HepG2 (cell line): ENCODE data around the gene ZNF865. TPM values are rescaled to one million over a fixed set of nuclear protein-coding genes. Genes with fewer than 3 reads are reported as not detected.

ENCODE experiments used
- ATAD3A ChIP-seq: sonication (generic); formaldehyde crosslinking; IDR thresholded peaks from 2 replicates; pipeline ENCODE4 v1.4.0; 2020; ENCODE audit warnings: missing genetic modification reagents
- BHLHE40 ChIP-seq: IDR thresholded peaks from 2 replicates; pipeline ENCODE4 v1.6.1; 2011; ENCODE audit warnings: low read length, improper control_type of control experiment
- CAMTA2 ChIP-seq: sonication (generic); formaldehyde crosslinking; IDR thresholded peaks from 2 replicates; pipeline ENCODE4 v1.4.0; 2020; ENCODE audit warnings: mild to moderate bottlenecking, missing genetic modification reagents, borderline replicate concordance
- HCFC1 ChIP-seq: fragments of 150-350 bp; IDR thresholded peaks from 2 replicates; pipeline ENCODE4 v1.6.1; 2014; ENCODE audit warnings: low read depth, low read length
- HHEX ChIP-seq: IDR thresholded peaks from 2 replicates; pipeline ENCODE4 v1.6.1; 2016; ENCODE audit warnings: control low read depth
- KAT7 ChIP-seq: IDR thresholded peaks from 2 replicates; pipeline ENCODE4 v1.6.1; 2018; ENCODE audit warnings: borderline replicate concordance, missing compliant biosample characterization
- MBNL3 ChIP-seq: fragments of 250-450 bp; sonication (Bioruptor Pico); conservative IDR thresholded peaks from 2 replicates; pipeline ENCODE4 v1.8.0; 2022; ENCODE audit warnings: mild to moderate bottlenecking, inconsistent platforms
- NCOR1 ChIP-seq: fragments of 200-600 bp; sonication (generic); IDR thresholded peaks from 2 replicates; pipeline ENCODE4 v1.7.0; 2017; ENCODE audit warnings: antibody characterized with exemption, low read length, borderline replicate concordance
- PAXIP1 ChIP-seq: sonication (generic); formaldehyde crosslinking; conservative IDR thresholded peaks from 2 replicates; pipeline ENCODE4 v1.4.0; 2020; ENCODE audit warnings: mild to moderate bottlenecking, missing genetic modification reagents, moderate library complexity
- PHF8 ChIP-seq: sonication (generic); formaldehyde crosslinking; IDR thresholded peaks from 2 replicates; pipeline ENCODE4 v1.5.0; 2020; ENCODE audit warnings: missing genetic modification reagents
- TFAP4 ChIP-seq: sonication (generic); IDR thresholded peaks from 2 replicates; pipeline ENCODE4 v1.6.1; 2016; ENCODE audit warnings: low read depth, borderline replicate concordance
- ZFP90 ChIP-seq: sonication (generic); formaldehyde crosslinking; IDR thresholded peaks from 2 replicates; pipeline ENCODE4 v1.8.0; 2022; ENCODE audit warnings: missing genetic modification reagents, mild to moderate bottlenecking, inconsistent platforms, borderline replicate concordance
- ZNF101 ChIP-seq: sonication (generic); formaldehyde crosslinking; IDR thresholded peaks from 2 replicates; pipeline ENCODE4 v1.4.0; 2020; ENCODE audit warnings: mild to moderate bottlenecking, low read depth, missing genetic modification reagents, borderline replicate concordance
- ZNF17 ChIP-seq: sonication (generic); formaldehyde crosslinking; IDR thresholded peaks from 2 replicates; pipeline ENCODE4 v1.5.0; 2020; ENCODE audit warnings: mild to moderate bottlenecking, missing genetic modification reagents
- ZNF18 ChIP-seq: sonication (generic); formaldehyde crosslinking; IDR thresholded peaks from 2 replicates; pipeline ENCODE4 v1.8.0; 2022; ENCODE audit warnings: mild to moderate bottlenecking, missing genetic modification reagents; ENCODE audit not compliant: insufficient replicate concordance
- ZNF207 ChIP-seq: fragments of 450-650 bp; IDR thresholded peaks from 2 replicates; pipeline ENCODE4 v1.6.1; 2016; ENCODE audit warnings: antibody characterized with exemption, borderline replicate concordance
- ZNF280B ChIP-seq: sonication (generic); formaldehyde crosslinking; IDR thresholded peaks from 2 replicates; pipeline ENCODE4 v1.5.0; 2020; ENCODE audit warnings: missing genetic modification reagents, mild to moderate bottlenecking, borderline replicate concordance
- ZNF784 ChIP-seq: sonication (generic); formaldehyde crosslinking; IDR thresholded peaks from 2 replicates; pipeline ENCODE4 v1.5.1; 2020; ENCODE audit warnings: missing genetic modification reagents, mild to moderate bottlenecking, borderline replicate concordance
- ZNF790 ChIP-seq: sonication (generic); formaldehyde crosslinking; IDR thresholded peaks from 2 replicates; pipeline ENCODE4 v1.8.0; 2022; ENCODE audit warnings: missing genetic modification reagents, mild to moderate bottlenecking, borderline replicate concordance
- ZNF800 ChIP-seq: sonication (generic); formaldehyde crosslinking; IDR thresholded peaks from 2 replicates; pipeline ENCODE4 v1.4.0; 2020; ENCODE audit warnings: missing genetic modification reagents
- polyA plus RNA-seq, 8 experiments: library from polyadenylated mRNA; depleted of rRNA in 3 of 8; stranded (reverse) in 7 of 8; unstranded in 1 of 8; fragments of >200 nt; fragmentation: Illumina TruSeq in 4 of 8; extraction: Trizol in 4 of 8; gene quantifications; 2 replicates each; pipeline versions ENCODE4 v1.2.1 to v1.2.3, GENCODE V29; 2011 to 2016; ENCODE audit warnings: low read depth in 4 of 8, missing spikeins in 1 of 8, mixed read lengths in 1 of 8; ENCODE audit not compliant: insufficient read depth in 1 of 8
- total RNA-seq, 5 experiments: library from RNA; depleted of rRNA; stranded (reverse); fragments of >200 nt; fragmentation: Illumina TruSeq; extraction: Trizol; gene quantifications; 2 replicates each; pipeline ENCODE4 v1.2.3, GENCODE V29; 2016; ENCODE audit warnings: low read depth in 1 of 5

ZNF865 gene
- total and polyA plus RNA-seq, 2 of the 13 experiments (the other 11 are each of a cell fraction or from before 2014, with no cell fraction given): 0.93 to 1.0 TPM

- 0 out of 2 replicates have a peak, but pooled peaks have one; percentile 26 for TF ChIP-seq KAT7 (CRISPR knock-in tag)
- no peak for TF ChIP-seq BHLHE40
- no peak for TF ChIP-seq ZFP90 (CRISPR knock-in tag)
- TF ChIP-seq HCFC1: peak; percentile 71
- TF ChIP-seq ATAD3A (CRISPR knock-in tag): no peak
- TF ChIP-seq ZNF800 (CRISPR knock-in tag): no peak; the same call in 1 of the 2 replicates
- TF ChIP-seq HHEX (CRISPR knock-in tag): no peak
- TF ChIP-seq ZNF280B (CRISPR knock-in tag): no peak
- no peak; the same call in 1 of the 2 replicates for TF ChIP-seq ZNF784
- TF ChIP-seq TFAP4: no peak
- TF ChIP-seq CAMTA2 (CRISPR knock-in tag): 0 out of 2 replicates have a peak, but pooled peaks have one; percentile 12
- no peak for TF ChIP-seq ZNF790
- TF ChIP-seq PHF8 (CRISPR knock-in tag): peak; percentile 47; the same call in 1 of the 2 replicates
- TF ChIP-seq NCOR1: peak; percentile 40; the same call in 1 of the 2 replicates
- no peak for TF ChIP-seq ZNF101
- TF ChIP-seq MBNL3 (CRISPR knock-in tag): no peak
- TF ChIP-seq ZNF207: no peak
- TF ChIP-seq PAXIP1: peak; percentile 67; the same call in 1 of the 2 replicates
- no peak for TF ChIP-seq ZNF17
- no peak for TF ChIP-seq ZNF18
These were observed 6.0 kb upstream of the ZNF865 start, which contains the start of gene FIZ1 (continued) for GRCh38 chr19:55599468-55599841.
